ENCODE measurements around the gene CNOT4. TPM values are rescaled to one million over a fixed set of nuclear protein-coding genes. Genes with fewer than 3 reads are reported as not detected.

CNOT4 gene
- total RNA-seq, 1 experiment from 2014 or later, result 16.6 TPM

- peaks cover 0 to 3% of the 10 kb centered on the region in 2 experiments; a peak in 1 of 4 replicates for H3K36me3 ChIP-seq (ENCODE audit: control insufficient read depth in 1 of 2, insufficient read depth in 2 of 2, low read length in 2 of 2)
- no peak overlapping the region for H3K9ac ChIP-seq (ENCODE audit: low read length)
- BruUV-seq (replicated peaks), result no TSS peak
- intact Hi-C loops (cut with micrococcal nuclease), result no loop called here
- RAD21 ChIA-PET (ENCODE audit: low non-redundant PET in 1 of 2, low total read pairs in 2 of 2, uncharacterized antibody in 2 of 2, unreplicated experiment in 2 of 2), result no interaction called here
- H3K4me1 ChIP-seq (ENCODE audit: control insufficient read depth in 1 of 2, insufficient read depth in 2 of 2, low read length in 2 of 2), result no peaks in the 10 kb centered on the region; a peak in 1 of 4 replicates
- TF ChIP-seq REST (IDR thresholded peaks at IDR 0.05; ENCODE audit: low read depth) (no peak), SP1 (IDR thresholded peaks at IDR 0.05; ENCODE audit: low read depth) (no peak), ZBTB33 (IDR thresholded peaks at IDR 0.05; ENCODE audit: extremely low read depth, insufficient replicate concordance, low read length) (no peak), POLR2AphosphoS5 (IDR thresholded peaks at IDR 0.05; ENCODE audit: low read depth, low read length) (no peak), FOSL1 (IDR thresholded peaks at IDR 0.05; ENCODE audit: low read depth) (no peak)
- H2AFZ ChIP-seq (ENCODE audit: low read depth, low read length, poor library complexity, severe bottlenecking), result no peak overlapping the region
- H3K4me3 ChIP-seq (replicated peaks in 1 of 2; ENCODE audit: low read depth in 1 of 2, low read length in 2 of 2), result no peak overlapping the region
- H4K20me1 ChIP-seq (ENCODE audit: insufficient read depth), result peaks cover 4% of the 10 kb centered on the region; the same call in 1 of the 2 replicates
- no peaks in the 10 kb centered on the region for H3K27me3 ChIP-seq (ENCODE audit: insufficient read depth, low read length)
- H3K9me3 ChIP-seq (ENCODE audit: control insufficient read depth in 1 of 2, insufficient read depth in 1 of 2, low read depth in 1 of 2, low read length in 2 of 2), result no peaks in the 10 kb centered on the region
- DNase-seq (ENCODE audit: low read depth, low spot score), result no peak
- no peak overlapping the region for H3K4me2 ChIP-seq (ENCODE audit: low read length)
- H3K79me2 ChIP-seq (ENCODE audit: insufficient read depth, low read length), result no peaks in the 10 kb centered on the region; the same call in 1 of the 2 replicates
- POLR2A ChIA-PET, result no interaction called here
- H3K9me2 ChIP-seq (ENCODE audit: insufficient read depth), result no peaks in the 10 kb centered on the region
- ATAC-seq, result no peak
- CTCF ChIA-PET, result no interaction called here
- H3K27ac ChIP-seq (ENCODE audit: low read depth, low read length), result no peak overlapping the region
Observed at GRCh38 chr7:135411098-135411497, 98.8 kb downstream of the CNOT4 start.
